SK-N-SH (cell line): ENCODE measurements around the gene CALU. TPM values are rescaled to one million over a fixed set of nuclear protein-coding genes. Genes with fewer than 3 reads are reported as not detected.

Experiments used
- CTCF ChIA-PET: fragments of 300-600, 350-600 bp; formaldehyde crosslinking; extraction: SDS; loops from one replicate; lab custom pipeline; 2021; lab: Yijun Ruan, JAX
- POLR2A ChIA-PET: fragments of 350-600 bp; sonication (Branson Sonifier 250); formaldehyde crosslinking; extraction: SDS; loops from one replicate; lab custom pipeline; 2020; ENCODE audit warnings: antibody characterized with exemption, inconsistent platforms; lab: Yijun Ruan, JAX
- DNase-seq: peaks from one replicate; pipeline ENCODE4 v3.0.0; 2012
- H2AFZ ChIP-seq: fragments of 200-600 bp; sonication (generic); 2 replicates; pipeline ENCODE4 v1.8.1; 2016; ENCODE audit warnings: antibody characterized with exemption, mild to moderate bottlenecking, low read depth
- H3F3A ChIP-seq: fragments of 200-600 bp; sonication (generic); replicated peaks from 2 replicates; pipeline ENCODE3; 2016; ENCODE audit warnings: antibody characterized with exemption, mild to moderate bottlenecking; ENCODE audit not compliant: insufficient read depth
- H3K27ac ChIP-seq, 2 experiments: fragments of 200-500 bp in 1 of 2; fragments of 200-600 bp in 1 of 2; sonication (Bioruptor generic) in 1 of 2; sonication (generic), shearing (Covaris generic) in 1 of 2; 2 replicates each; pipeline versions ENCODE4 v1.5.1 to v1.6.1; 2014 to 2016; ENCODE audit warnings: low read depth in 2 of 2, inconsistent platforms in 1 of 2, low read length in 1 of 2, mild to moderate bottlenecking in 1 of 2, mixed read lengths in 1 of 2
- H3K27me3 ChIP-seq: fragments of 200-600 bp; sonication (generic), shearing (Covaris generic); 2 replicates; pipeline ENCODE4 v1.6.1; 2016; ENCODE audit warnings: mixed run types; ENCODE audit not compliant: insufficient read depth
- H3K36me3 ChIP-seq, 2 experiments: fragments of 200-500 bp in 1 of 2; fragments of 200-600 bp in 1 of 2; sonication (Bioruptor generic) in 1 of 2; sonication (generic) in 1 of 2; replicated peaks in 1 of 2; 2 replicates each; pipeline versions ENCODE3 to v1.5.1; 2014 to 2016; ENCODE audit warnings: low read length in 1 of 2, mild to moderate bottlenecking in 1 of 2; ENCODE audit not compliant: insufficient read depth in 2 of 2, control insufficient read depth in 1 of 2
- H3K4me1 ChIP-seq, 2 experiments: fragments of 200-500 bp in 1 of 2; fragments of 200-600 bp in 1 of 2; sonication (Bioruptor generic) in 1 of 2; sonication (generic), shearing (Covaris generic) in 1 of 2; 2 replicates each; pipeline versions ENCODE4 v1.5.1 to v1.6.1; 2014 to 2016; ENCODE audit warnings: low read depth in 1 of 2, low read length in 1 of 2, mixed run types in 1 of 2; ENCODE audit not compliant: insufficient read depth in 2 of 2, control insufficient read depth in 1 of 2
- H3K4me2 ChIP-seq: fragments of 200-600 bp; sonication (generic), shearing (Covaris generic); 2 replicates; pipeline ENCODE4 v1.6.1; 2017; ENCODE audit warnings: mixed run types
- H3K4me3 ChIP-seq, 2 experiments: fragments of 200-500 bp in 1 of 2; fragments of 200-600 bp in 1 of 2; sonication (Bioruptor generic) in 1 of 2; sonication (generic), shearing (Covaris generic) in 1 of 2; 2 replicates each; pipeline versions ENCODE4 v1.5.1 to v1.8.1; 2014 to 2016; ENCODE audit warnings: low read depth in 2 of 2, inconsistent platforms in 1 of 2, low read length in 1 of 2, mild to moderate bottlenecking in 1 of 2, mixed read lengths in 1 of 2, moderate library complexity in 1 of 2
- H3K79me2 ChIP-seq: fragments of 200-600 bp; sonication (generic); 2 replicates; pipeline ENCODE4 v1.8.1; 2017; ENCODE audit warnings: mild to moderate bottlenecking; ENCODE audit not compliant: insufficient read depth
- H3K9ac ChIP-seq: fragments of 200-600 bp; sonication (generic); 2 replicates; pipeline ENCODE4 v1.6.1; 2017; ENCODE audit warnings: mixed run types
- H3K9me2 ChIP-seq: fragments of 200-600 bp; sonication (generic); 2 replicates; pipeline ENCODE4 v1.6.1; 2017; ENCODE audit warnings: mixed run types
- H3K9me3 ChIP-seq: fragments of 200-600 bp; sonication (generic); 2 replicates; pipeline ENCODE4 v1.6.1; 2017; ENCODE audit warnings: mixed run types, mild to moderate bottlenecking, moderate library complexity
- H4K20me1 ChIP-seq: fragments of 200-600 bp; sonication (generic); 2 replicates; pipeline ENCODE4 v1.6.1; 2017; ENCODE audit warnings: mild to moderate bottlenecking, mixed run types; ENCODE audit not compliant: insufficient read depth
- ELF1 ChIP-seq: IDR thresholded peaks from 2 replicates; pipeline ENCODE4 v1.4.0; 2012
- EP300 ChIP-seq, 2 experiments: IDR thresholded peaks; 2 replicates each; pipeline versions ENCODE4 v1.4.0 to v1.6.1; 2012; ENCODE audit warnings: borderline replicate concordance in 1 of 2, low read depth in 1 of 2, low read length in 1 of 2
- EZH2phosphoT487 ChIP-seq: fragments of 200-600 bp; sonication (generic); IDR thresholded peaks from 2 replicates; pipeline ENCODE4 v1.6.1; 2017; ENCODE audit warnings: low read depth, mixed run types, mild to moderate bottlenecking, antibody characterized with exemption, moderate library complexity, borderline replicate concordance
- FOSL2 ChIP-seq: IDR thresholded peaks from 2 replicates; pipeline ENCODE4 v1.4.0; 2012; ENCODE audit warnings: low read depth, mild to moderate bottlenecking, moderate library complexity, borderline replicate concordance
- FOXJ3 ChIP-seq: sonication (generic); formaldehyde crosslinking; IDR thresholded peaks from 2 replicates; pipeline ENCODE4 v1.5.1; 2020; ENCODE audit warnings: mild to moderate bottlenecking, missing genetic modification reagents
- FOXM1 ChIP-seq: IDR thresholded peaks from 2 replicates; pipeline ENCODE4 v1.4.0; 2012; ENCODE audit warnings: low read depth, mild to moderate bottlenecking
- GABPA ChIP-seq: IDR thresholded peaks from 2 replicates; pipeline ENCODE4 v1.4.0; 2012; ENCODE audit warnings: low read depth, mild to moderate bottlenecking
- GATA2 ChIP-seq: sonication (generic); formaldehyde crosslinking; IDR thresholded peaks from 2 replicates; pipeline ENCODE4 v1.5.0; 2020; ENCODE audit warnings: mild to moderate bottlenecking, missing genetic modification reagents
- NRF1 ChIP-seq: IDR thresholded peaks from 2 replicates; pipeline ENCODE4 v1.6.1; 2012; ENCODE audit warnings: low read depth, mild to moderate bottlenecking, low read length
- POLR2AphosphoS5 ChIP-seq: IDR thresholded peaks from 2 replicates; pipeline ENCODE4 v1.6.1; 2012; ENCODE audit warnings: low read depth, low read length
- RAD21 ChIP-seq: IDR thresholded peaks from 2 replicates; pipeline ENCODE4 v1.6.1; 2012; ENCODE audit warnings: mild to moderate bottlenecking, low read length
- RCOR1 ChIP-seq: fragments of 150-350 bp; IDR thresholded peaks from 2 replicates; pipeline ENCODE4 v1.6.1; 2017; ENCODE audit warnings: antibody characterized with exemption, low read length
- RFX5 ChIP-seq: IDR thresholded peaks from 2 replicates; pipeline ENCODE4 v1.6.1; 2012; ENCODE audit warnings: mild to moderate bottlenecking, improper control_type of control experiment, low read length
- SIN3A ChIP-seq: IDR thresholded peaks from 2 replicates; pipeline ENCODE4 v1.6.1; 2012; ENCODE audit warnings: low read depth, mild to moderate bottlenecking, low read length, moderate library complexity, borderline replicate concordance
- SMC3 ChIP-seq: IDR thresholded peaks from 2 replicates; pipeline ENCODE4 v1.6.1; 2012; ENCODE audit warnings: low read depth, low read length, improper control_type of control experiment
- TAF1 ChIP-seq: IDR thresholded peaks from 2 replicates; pipeline ENCODE4 v1.6.1; 2012; ENCODE audit warnings: low read depth, mild to moderate bottlenecking, low read length, moderate library complexity, borderline replicate concordance
- TCF12 ChIP-seq: IDR thresholded peaks from 2 replicates; pipeline ENCODE4 v1.4.0; 2012
- YY1 ChIP-seq: IDR thresholded peaks from 2 replicates; pipeline ENCODE4 v1.4.0; 2012; ENCODE audit warnings: low read depth, mild to moderate bottlenecking
- WGBS: methylation state at CpG from one replicate; pipeline ENCODE4 v1.1.6; 2017; ENCODE audit warnings: low lambda C conversion rate; 5-methylcytosine and 5-hydroxymethylcytosine counted together
- polyA plus RNA-seq, 3 experiments: library from polyadenylated mRNA; depleted of rRNA; stranded (reverse); fragments of >200 nt; gene quantifications; 2 replicates each; pipeline ENCODE4 v1.2.3, GENCODE V29; 2012
- TF ChIP-seq, protein P1 (sequence below): IDR thresholded peaks from 2 replicates; pipeline ENCODE4 v1.4.0; 2012; ENCODE audit warnings: low read depth
- TF ChIP-seq, protein P2 (sequence below): fragments of 150-350 bp; IDR thresholded peaks from 2 replicates; pipeline ENCODE4 v1.6.1; 2017; ENCODE audit warnings: antibody characterized with exemption, low read length, low read depth, borderline replicate concordance
- TF ChIP-seq, protein P3 (sequence below): IDR thresholded peaks from 2 replicates; pipeline ENCODE4; 2012
- TF ChIP-seq, protein P4 (sequence below): fragments of 150-350 bp; IDR thresholded peaks from 2 replicates; pipeline ENCODE4 v1.6.1; 2016; ENCODE audit warnings: mild to moderate bottlenecking, low read depth, low read length

Gene CALU
- polyA plus RNA-seq, 1 of the 3 experiments (the other 2 are of a cell fraction) = 195 TPM

DNA sequence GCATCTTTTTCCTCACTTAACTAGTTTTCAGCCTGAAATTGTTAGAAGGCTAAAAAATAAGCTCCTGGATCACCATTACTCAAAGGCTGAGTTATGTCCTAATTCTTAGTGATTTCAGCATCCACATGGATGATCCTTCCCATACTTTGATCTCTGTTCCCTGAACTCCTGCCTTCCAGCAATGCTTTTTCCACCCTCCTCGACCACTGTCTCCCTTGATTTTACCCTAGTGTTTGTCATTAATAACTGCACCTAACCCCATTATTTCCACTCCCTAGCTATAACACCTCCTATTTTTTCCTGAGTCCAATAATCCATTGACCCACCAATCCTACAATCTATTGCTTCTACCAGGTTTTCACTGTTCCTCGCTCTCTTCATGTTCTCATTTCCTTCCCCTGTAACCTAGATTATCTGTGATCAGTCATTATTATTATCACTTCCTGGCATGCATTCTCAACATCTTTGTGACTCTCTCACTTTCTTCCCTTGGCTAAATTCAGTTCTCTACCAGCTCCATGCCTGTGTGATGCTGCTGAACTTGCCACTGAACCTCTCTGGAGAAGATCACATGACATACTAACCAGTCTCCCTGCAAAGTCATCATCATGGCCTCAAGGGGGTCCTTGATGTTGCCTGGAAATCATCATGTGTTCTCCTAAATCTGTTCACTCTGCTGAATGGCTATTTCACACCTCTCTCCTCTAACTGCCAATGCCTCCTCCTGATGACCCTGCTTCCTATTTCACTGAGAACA is 6.5 kb upstream of the CALU start:
- H4K20me1 ChIP-seq = no peaks in the 10 kb centered on the region
- H3K4me3 ChIP-seq = no peak overlapping the region
- peaks cover 0 to under 1% of the 10 kb centered on the region in 2 experiments; a peak in 2 of 4 replicates for H3K4me1 ChIP-seq
- peak; percentile 27 for DNase-seq
- H3K27me3 ChIP-seq = no peaks in the 10 kb centered on the region
- no peaks in the 10 kb centered on the region for H3K9me3 ChIP-seq
- no peak overlapping the region for H3K27ac ChIP-seq
- WGBS = 59% methylated on average over 2 of the region's 2 CpGs
- TF ChIP-seq, protein P1, sequence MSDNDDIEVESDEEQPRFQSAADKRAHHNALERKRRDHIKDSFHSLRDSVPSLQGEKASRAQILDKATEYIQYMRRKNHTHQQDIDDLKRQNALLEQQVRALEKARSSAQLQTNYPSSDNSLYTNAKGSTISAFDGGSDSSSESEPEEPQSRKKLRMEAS = no peak
- no peak for TF ChIP-seq EZH2phosphoT487
- TF ChIP-seq TAF1 = no peak
- TF ChIP-seq EP300 (IDR thresholded peaks at IDR 0.05; ENCODE audit: borderline replicate concordance in 1 of 2, low read depth in 1 of 2, low read length in 1 of 2) = no peak
- no peak for TF ChIP-seq RFX5
- no peak for TF ChIP-seq YY1
- TF ChIP-seq, protein P2, sequence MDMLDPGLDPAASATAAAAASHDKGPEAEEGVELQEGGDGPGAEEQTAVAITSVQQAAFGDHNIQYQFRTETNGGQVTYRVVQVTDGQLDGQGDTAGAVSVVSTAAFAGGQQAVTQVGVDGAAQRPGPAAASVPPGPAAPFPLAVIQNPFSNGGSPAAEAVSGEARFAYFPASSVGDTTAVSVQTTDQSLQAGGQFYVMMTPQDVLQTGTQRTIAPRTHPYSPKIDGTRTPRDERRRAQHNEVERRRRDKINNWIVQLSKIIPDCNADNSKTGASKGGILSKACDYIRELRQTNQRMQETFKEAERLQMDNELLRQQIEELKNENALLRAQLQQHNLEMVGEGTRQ = no peak
- TF ChIP-seq, protein P3, sequence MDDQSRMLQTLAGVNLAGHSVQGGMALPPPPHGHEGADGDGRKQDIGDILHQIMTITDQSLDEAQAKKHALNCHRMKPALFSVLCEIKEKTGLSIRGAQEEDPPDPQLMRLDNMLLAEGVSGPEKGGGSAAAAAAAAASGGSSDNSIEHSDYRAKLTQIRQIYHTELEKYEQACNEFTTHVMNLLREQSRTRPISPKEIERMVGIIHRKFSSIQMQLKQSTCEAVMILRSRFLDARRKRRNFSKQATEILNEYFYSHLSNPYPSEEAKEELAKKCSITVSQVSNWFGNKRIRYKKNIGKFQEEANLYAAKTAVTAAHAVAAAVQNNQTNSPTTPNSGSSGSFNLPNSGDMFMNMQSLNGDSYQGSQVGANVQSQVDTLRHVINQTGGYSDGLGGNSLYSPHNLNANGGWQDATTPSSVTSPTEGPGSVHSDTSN = no peak
- TF ChIP-seq SMC3 = no peak
- TF ChIP-seq RCOR1 = no peak
- TF ChIP-seq FOXJ3 (CRISPR knock-in tag) = no peak
- no peak for TF ChIP-seq FOXM1
- TF ChIP-seq SIN3A = no peak
- no peak for TF ChIP-seq FOSL2
- H3K9ac ChIP-seq = no peak overlapping the region
- peaks cover 2% of the 10 kb centered on the region for H3F3A ChIP-seq
- H3K36me3 ChIP-seq = no peaks in the 10 kb centered on the region
- ChIA-PET POLR2A (no interaction called here), CTCF (interaction anchor here (0.7 to 1.5 kb wide), 8 partner anchors 10 to 109 kb away, joined by 3 to 5 read pairs (median 4); no protein-coding TSS in a partner anchor)
- no peaks in the 10 kb centered on the region for H3K79me2 ChIP-seq
- H3K4me2 ChIP-seq = no peak overlapping the region
- H2AFZ ChIP-seq = no peak overlapping the region
- no peaks in the 10 kb centered on the region for H3K9me2 ChIP-seq

DNA sequence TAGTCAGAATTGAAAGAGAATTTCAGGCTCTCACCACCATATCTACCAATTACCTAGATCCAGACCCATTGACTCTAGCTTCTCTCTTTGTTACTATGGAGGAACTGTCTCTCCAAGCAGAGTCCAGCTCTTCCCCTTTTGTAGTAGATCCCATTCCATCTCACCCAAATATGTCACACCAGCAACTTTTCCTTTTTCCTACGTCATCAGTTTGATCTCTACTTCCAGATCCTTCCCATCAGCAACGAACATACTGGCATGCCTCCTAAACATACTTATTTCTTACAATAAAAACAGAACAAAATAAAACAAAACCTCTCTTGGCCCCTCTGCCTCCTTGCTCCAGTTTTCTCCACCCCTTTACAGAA is 5.9 kb upstream of the CALU start:
- POLR2A ChIA-PET = no interaction called here
- DNase-seq = no peak
- Histone ChIP-seq H3K27me3 (no peaks in the 10 kb centered on the region), H3F3A (peaks cover 8% of the 10 kb centered on the region), H3K4me1 (peaks cover 2 to 6% of the 10 kb centered on the region in 2 experiments; a peak in 3 of 4 replicates), H3K9me2 (no peaks in the 10 kb centered on the region), H3K79me2 (no peaks in the 10 kb centered on the region), H2AFZ (no peak overlapping the region), H3K9me3 (no peaks in the 10 kb centered on the region), H3K4me3 (no peak overlapping the region), H3K36me3 (no peaks in the 10 kb centered on the region), H3K9ac (no peak overlapping the region), H4K20me1 (no peaks in the 10 kb centered on the region), H3K27ac (no peak overlapping the region), H3K4me2 (no peak overlapping the region)
- 67% methylated on average over 2 of the region's 2 CpGs for WGBS
- CTCF ChIA-PET = interaction anchor here (0.7 to 1.4 kb wide), 3 partner anchors 10 to 26 kb away, joined by 3 to 4 read pairs (median 3); no protein-coding TSS in a partner anchor
- TF ChIP-seq FOXJ3 (CRISPR knock-in tag) (no peak), TCF12 (no peak), NRF1 (no peak), FOSL2 (no peak), YY1 (no peak), ELF1 (no peak), GABPA (no peak), SMC3 (no peak), RAD21 (no peak), FOXM1 (no peak), RCOR1 (no peak), TAF1 (no peak), EZH2phosphoT487 (no peak), GATA2 (no peak), POLR2AphosphoS5 (no peak), EP300 (IDR thresholded peaks at IDR 0.05; ENCODE audit: borderline replicate concordance in 1 of 2, low read depth in 1 of 2, low read length in 1 of 2) (no peak)
- TF ChIP-seq, protein P2 = no peak
- TF ChIP-seq, protein P1 = no peak
- TF ChIP-seq, protein P4, sequence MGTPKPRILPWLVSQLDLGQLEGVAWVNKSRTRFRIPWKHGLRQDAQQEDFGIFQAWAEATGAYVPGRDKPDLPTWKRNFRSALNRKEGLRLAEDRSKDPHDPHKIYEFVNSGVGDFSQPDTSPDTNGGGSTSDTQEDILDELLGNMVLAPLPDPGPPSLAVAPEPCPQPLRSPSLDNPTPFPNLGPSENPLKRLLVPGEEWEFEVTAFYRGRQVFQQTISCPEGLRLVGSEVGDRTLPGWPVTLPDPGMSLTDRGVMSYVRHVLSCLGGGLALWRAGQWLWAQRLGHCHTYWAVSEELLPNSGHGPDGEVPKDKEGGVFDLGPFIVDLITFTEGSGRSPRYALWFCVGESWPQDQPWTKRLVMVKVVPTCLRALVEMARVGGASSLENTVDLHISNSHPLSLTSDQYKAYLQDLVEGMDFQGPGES = no peak
